GM12892 (cell line): Measurements from ENCODE around the gene CEP70.
"Not testable (repeated sequence)": the region's sequence is repeated elsewhere in the genome, so short reads cannot be mapped to it uniquely, and the experiment has no call there.

Experiments used
- DNase-seq: peaks from one replicate; pipeline ENCODE4 v3.0.0; 2011; ENCODE audit not compliant: insufficient read length
- FAIRE-seq: peaks from 2 replicates; lab custom pipeline; 2011; peaks lifted over from hg19 to GRCh38; lab: Jason Lieb, UNC
- POLR2A ChIP-seq: IDR thresholded peaks from 2 replicates; pipeline ENCODE4 v1.6.1; 2011; ENCODE audit warnings: low read depth, low read length, control low read depth
- POLR2AphosphoS5 ChIP-seq: IDR thresholded peaks from 2 replicates; pipeline ENCODE4 v1.6.1; 2011; ENCODE audit warnings: low read depth, low read length, control low read depth
- TAF1 ChIP-seq: IDR thresholded peaks from 2 replicates; pipeline ENCODE4 v1.6.1; 2011; ENCODE audit warnings: low read depth, mild to moderate bottlenecking, control low read depth, low read length, borderline replicate concordance

Gene CEP70

GRCh38 chr3:138459619-138460535 is 134.2 kb downstream of the CEP70 start:
- TF ChIP-seq TAF1 (no peak), POLR2A (no peak), POLR2AphosphoS5 (no peak)
- no peak for FAIRE-seq
- no peak for DNase-seq

- TF ChIP-seq TAF1 = no peak
- TF ChIP-seq POLR2A = no peak
- no peak for TF ChIP-seq POLR2AphosphoS5
- no peak for DNase-seq
- no peak for FAIRE-seq
These were observed 135.1 kb downstream of the CEP70 start for GRCh38 chr3:138458774-138459499.

- FAIRE-seq (no peak), DNase-seq (no peak)
- no peak for TF ChIP-seq POLR2AphosphoS5
- TF ChIP-seq POLR2A = no peak
- no peak for TF ChIP-seq TAF1
These were observed 136.0 kb downstream of the CEP70 start for GRCh38 chr3:138457863-138458735.

GRCh38 chr3:138456961-138457862 is 136.8 kb downstream of the CEP70 start:
- FAIRE-seq = no peak
- no peak for TF ChIP-seq TAF1
- no peak for TF ChIP-seq POLR2A
- no peak for TF ChIP-seq POLR2AphosphoS5
- no peak for DNase-seq

- no peak for DNase-seq
- FAIRE-seq = no peak
- TF ChIP-seq POLR2A (no peak), TAF1 (no peak), POLR2AphosphoS5 (no peak)
These were observed 138.0 kb downstream of the CEP70 start for GRCh38 chr3:138455801-138456716.

GRCh38 chr3:138453940-138454339 is 140.1 kb downstream of the CEP70 start:
- not testable (repeated sequence) for DNase-seq, FAIRE-seq

GRCh38 chr3:138452436-138452835 is 141.6 kb downstream of the CEP70 start:
- no peak for FAIRE-seq

GRCh38 chr3:138451595-138452162 is 142.4 kb downstream of the CEP70 start:
- DNase-seq (no peak), FAIRE-seq (no peak)
- TF ChIP-seq TAF1 (no peak), POLR2A (no peak), POLR2AphosphoS5 (no peak)

More at GRCh38 chr3:138452436-138452835, 141.6 kb downstream of the CEP70 start:
- TF ChIP-seq POLR2A (no peak), TAF1 (no peak), POLR2AphosphoS5 (no peak)
- no peak for DNase-seq

- FAIRE-seq (no peak), DNase-seq (no peak)
- TF ChIP-seq TAF1 = no peak
- TF ChIP-seq POLR2A = no peak
- no peak for TF ChIP-seq POLR2AphosphoS5
These were observed 143.2 kb downstream of the CEP70 start for GRCh38 chr3:138450704-138451424.
